GM23338 (cell line): ENCODE data around the gene COX4I1. TPM values are rescaled to one million over a fixed set of nuclear protein-coding genes. Genes with fewer than 3 reads are reported as not detected.

Experiments used
- ATAC-seq: fragments of 200-7000 bp; cut with Tn5 transposase; 3 replicates; pipeline ENCODE4 v1.9.1; 2020
- DNase-seq: peaks from one replicate; pipeline ENCODE4 v3.0.0-alpha.2; 2015; ENCODE audit warnings: low spot score
- H2AFZ ChIP-seq: fragments of 200-600 bp; sonication (generic); 2 replicates; pipeline ENCODE4 v1.8.0; 2016; ENCODE audit warnings: antibody characterized with exemption, mild to moderate bottlenecking, moderate library complexity
- H3F3A ChIP-seq: fragments of 200-600 bp; sonication (generic); replicated peaks from 2 replicates; pipeline ENCODE4 v1.8.0; 2017; ENCODE audit warnings: antibody characterized with exemption, mixed run types, low read depth
- H3K27ac ChIP-seq: fragments of 200-600 bp; sonication (generic); 2 replicates; pipeline ENCODE4 v1.6.1; 2016; ENCODE audit warnings: low read depth
- H3K27me3 ChIP-seq: fragments of 200-600 bp; sonication (generic); 2 replicates; pipeline ENCODE4 v1.8.0; 2016; ENCODE audit warnings: mild to moderate bottlenecking, mixed run types, moderate library complexity; ENCODE audit not compliant: insufficient read depth
- H3K36me3 ChIP-seq: fragments of 200-600 bp; sonication (generic); 2 replicates; pipeline ENCODE4 v1.8.0; 2016; ENCODE audit warnings: mild to moderate bottlenecking; ENCODE audit not compliant: insufficient read depth
- H3K4me1 ChIP-seq: fragments of 200-600 bp; sonication (generic); 2 replicates; pipeline ENCODE4 v1.8.0; 2016; ENCODE audit warnings: mild to moderate bottlenecking, moderate library complexity; ENCODE audit not compliant: insufficient read depth
- H3K4me2 ChIP-seq: fragments of 200-600 bp; sonication (generic); 2 replicates; pipeline ENCODE4 v1.7.1; 2017; ENCODE audit warnings: mixed run types
- H3K4me3 ChIP-seq: fragments of 200-600 bp; sonication (generic); 2 replicates; pipeline ENCODE4 v1.6.1; 2016; ENCODE audit warnings: mixed run types
- H3K79me2 ChIP-seq: fragments of 200-600 bp; sonication (generic); replicated peaks from 2 replicates; pipeline ENCODE4 v1.8.0; 2017; ENCODE audit warnings: mild to moderate bottlenecking; ENCODE audit not compliant: insufficient read depth
- H3K9me2 ChIP-seq: fragments of 200-600 bp; sonication (generic); 2 replicates; pipeline ENCODE4 v1.8.0; 2017; ENCODE audit not compliant: insufficient read depth
- H4K20me1 ChIP-seq: fragments of 200-600 bp; sonication (generic); replicated peaks from 2 replicates; pipeline ENCODE4 v1.8.0; 2017; ENCODE audit warnings: mild to moderate bottlenecking; ENCODE audit not compliant: insufficient read depth
- H3K27ac Mint-ChIP-seq: 2 replicates; pipeline ENCODE4 v1.8.0; 2020; ENCODE audit warnings: inconsistent platforms, mild to moderate bottlenecking, moderate library complexity, mixed read lengths
- H3K27me3 Mint-ChIP-seq: 3 replicates; pipeline ENCODE4 v1.8.0; 2022; ENCODE audit warnings: low read depth, mild to moderate bottlenecking, moderate library complexity, mixed read lengths, inconsistent platforms; ENCODE audit not compliant: insufficient read depth, poor library complexity
- H3K36me3 Mint-ChIP-seq: 3 replicates; pipeline ENCODE4 v1.8.0; 2021; ENCODE audit warnings: low read depth, mild to moderate bottlenecking, inconsistent platforms, moderate library complexity, mixed read lengths
- H3K4me1 Mint-ChIP-seq: 3 replicates; pipeline ENCODE4 v1.8.0; 2020; ENCODE audit warnings: mild to moderate bottlenecking, inconsistent platforms, mixed read lengths
- H3K4me3 Mint-ChIP-seq: 3 replicates; pipeline ENCODE4 v1.8.0; 2021; ENCODE audit warnings: moderate library complexity, mild to moderate bottlenecking, inconsistent platforms, mixed read lengths
- H3K9me3 Mint-ChIP-seq: 3 replicates; pipeline ENCODE4 v1.8.0; 2020; ENCODE audit warnings: moderate library complexity, mild to moderate bottlenecking, inconsistent platforms, mixed read lengths
- CREB1 ChIP-seq: fragments of 250-450 bp; sonication (Bioruptor Pico); IDR thresholded peaks from 2 replicates; pipeline ENCODE4 v1.5.0; 2020; ENCODE audit warnings: low read depth, mild to moderate bottlenecking, moderate library complexity
- CTCF ChIP-seq, 2 experiments: fragments of 200-600 bp in 1 of 2; sonication (generic) in 1 of 2; conservative IDR thresholded peaks; 2 replicates each; pipeline versions ENCODE4 v1.5.1 to v1.6.1; 2016 to 2017; ENCODE audit warnings: antibody characterized with exemption in 2 of 2, low read depth in 2 of 2, mild to moderate bottlenecking in 2 of 2, moderate library complexity in 1 of 2
- ETS1 ChIP-seq: IDR thresholded peaks from 2 replicates; pipeline ENCODE4 v1.6.1; 2016; ENCODE audit warnings: antibody characterized with exemption
- EZH2 ChIP-seq: fragments of 200-600 bp; sonication (generic); IDR thresholded peaks from one replicate; pipeline ENCODE4 v1.8.0; 2017; ENCODE audit warnings: antibody characterized with exemption, mild to moderate bottlenecking, low read depth; ENCODE audit not compliant: unreplicated experiment
- EZH2phosphoT487 ChIP-seq: fragments of 200-600 bp; sonication (generic); IDR thresholded peaks from one replicate; pipeline ENCODE4 v1.8.1; 2018; ENCODE audit warnings: antibody characterized with exemption; ENCODE audit not compliant: unreplicated experiment
- JUNB ChIP-seq: IDR thresholded peaks from one replicate; pipeline ENCODE4 v1.6.1; 2016; ENCODE audit warnings: antibody characterized with exemption; ENCODE audit not compliant: unreplicated experiment
- NANOG ChIP-seq: IDR thresholded peaks from 2 replicates; pipeline ENCODE4 v1.6.1; 2016; ENCODE audit warnings: antibody characterized with exemption, borderline replicate concordance
- POLR2AphosphoS5 ChIP-seq: IDR thresholded peaks from 2 replicates; pipeline ENCODE4 v1.6.1; 2016; ENCODE audit warnings: antibody characterized with exemption, low read depth
- REST ChIP-seq: IDR thresholded peaks from one replicate; pipeline ENCODE4 v1.6.1; 2018; ENCODE audit warnings: antibody characterized with exemption; ENCODE audit not compliant: unreplicated experiment
- STAT1 ChIP-seq: IDR thresholded peaks from one replicate; pipeline ENCODE4 v1.6.1; 2016; ENCODE audit warnings: antibody characterized with exemption; ENCODE audit not compliant: unreplicated experiment
- ZNF114 ChIP-seq: fragments of 250-450 bp; sonication (Bioruptor Pico); IDR thresholded peaks from 2 replicates; pipeline ENCODE4 v1.5.0; 2020; ENCODE audit warnings: mild to moderate bottlenecking, moderate library complexity
- ZNF331 ChIP-seq: fragments of 250-450 bp; sonication (Bioruptor Pico); IDR thresholded peaks from 2 replicates; pipeline ENCODE4 v1.5.0; 2020; ENCODE audit warnings: low read depth, mild to moderate bottlenecking, moderate library complexity
- ZNF462 ChIP-seq: fragments of 250-450 bp; sonication (Bioruptor Pico); IDR thresholded peaks from 2 replicates; pipeline ENCODE4 v1.5.0; 2020; ENCODE audit warnings: mild to moderate bottlenecking, moderate library complexity
- polyA plus RNA-seq: library from polyadenylated mRNA; unstranded; fragments of >200 nt; fragmentation: Nextera tagmentation; extraction: Ambion mirVana; gene quantifications from 2 replicates; pipeline ENCODE4 v1.2.1, GENCODE V29; 2016
- total RNA-seq: library from RNA; depleted of rRNA; stranded (reverse); fragments of >200 nt; shearing (Covaris generic); gene quantifications from 2 replicates; pipeline ENCODE4 v1.2.3, GENCODE V29; 2014

Gene COX4I1
- total and polyA plus RNA-seq, 2 experiments from 2014 or later = 329 to 1,008 TPM

- H3K79me2 ChIP-seq = no peaks in the 10 kb centered on the region
- H3K27ac Mint-ChIP-seq = no peak overlapping the region
- no peaks in the 10 kb centered on the region for H3K36me3 ChIP-seq
- no peaks in the 10 kb centered on the region for H3K4me1 ChIP-seq
- no peaks in the 10 kb centered on the region; the same call in 2 of the 3 replicates for H3K4me1 Mint-ChIP-seq
- H3K4me2 ChIP-seq = no peak overlapping the region
- peaks cover 10% of the 10 kb centered on the region for H3K27me3 Mint-ChIP-seq
- TF ChIP-seq EZH2 (no peak), NANOG (no peak), ZNF114 (CRISPR knock-in tag) (no peak), ETS1 (no peak), ZNF331 (no peak), REST (no peak), STAT1 (no peak), POLR2AphosphoS5 (no peak), CTCF (conservative IDR thresholded peaks at IDR 0.05; ENCODE audit: low read depth in 2 of 2) (no peak), CREB1 (CRISPR knock-in tag) (no peak), JUNB (no peak), ZNF462 (CRISPR knock-in tag) (no peak), EZH2phosphoT487 (no peak)
- H4K20me1 ChIP-seq = no peaks in the 10 kb centered on the region
- no peaks in the 10 kb centered on the region for H3F3A ChIP-seq
- no peak overlapping the region for H2AFZ ChIP-seq
- peaks cover 10% of the 10 kb centered on the region for H3K36me3 Mint-ChIP-seq
- H3K27me3 ChIP-seq = no peaks in the 10 kb centered on the region
- ATAC-seq = no peak
- H3K27ac ChIP-seq = no peak overlapping the region
- DNase-seq = no peak
- H3K4me3 ChIP-seq = no peak overlapping the region
- peaks cover 22% of the 10 kb centered on the region for H3K9me3 Mint-ChIP-seq
- H3K9me2 ChIP-seq = no peaks in the 10 kb centered on the region
- no peak overlapping the region for H3K4me3 Mint-ChIP-seq
Observed at GRCh38 chr16:85834741-85835140, 35.2 kb downstream of the COX4I1 start.
